HG03439 (cell line): ENCODE data around the gene ATXN1.
"Not testable (repeated sequence)": the region's sequence is repeated elsewhere in the genome, so short reads cannot be mapped to it uniquely, and the experiment has no call there.

Experiments
- ATAC-seq: cut with Tn5 transposase; IDR thresholded peaks from one replicate; pipeline ENCODE4 v1.9.1; 2021; ENCODE audit warnings: mild to moderate bottlenecking, moderate library complexity; ENCODE audit not compliant: unreplicated experiment

Gene ATXN1

GRCh38 chr6:16656451-16656850, 104.8 kb downstream of the ATXN1 start:
- ATAC-seq, result no peak

GRCh38 chr6:16654701-16655100, 106.6 kb downstream of the ATXN1 start:
- no peak for ATAC-seq

GRCh38 chr6:16653226-16653625, 108.0 kb downstream of the ATXN1 start:
- ATAC-seq, result no peak

DNA sequence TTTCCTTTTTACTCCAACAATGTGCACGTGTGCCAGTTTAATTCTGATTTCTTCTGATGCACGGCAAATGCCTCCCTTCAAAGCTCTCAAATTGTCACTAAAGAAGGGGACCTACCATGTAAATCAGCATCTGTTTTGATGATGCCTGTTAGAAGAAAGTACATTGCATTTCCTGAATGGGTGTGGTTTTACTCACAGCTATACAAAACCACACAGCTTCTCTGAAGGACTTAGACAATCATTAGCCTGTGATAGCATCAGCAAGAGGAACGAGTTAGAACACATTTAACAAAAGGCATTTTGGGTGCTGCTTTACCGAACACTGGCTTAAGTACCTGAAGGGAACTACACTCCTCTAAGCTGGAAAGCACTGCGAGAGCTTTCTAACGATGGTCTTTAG, 109.4 kb downstream of the ATXN1 start:
- peak; percentile 54 for ATAC-seq

DNA sequence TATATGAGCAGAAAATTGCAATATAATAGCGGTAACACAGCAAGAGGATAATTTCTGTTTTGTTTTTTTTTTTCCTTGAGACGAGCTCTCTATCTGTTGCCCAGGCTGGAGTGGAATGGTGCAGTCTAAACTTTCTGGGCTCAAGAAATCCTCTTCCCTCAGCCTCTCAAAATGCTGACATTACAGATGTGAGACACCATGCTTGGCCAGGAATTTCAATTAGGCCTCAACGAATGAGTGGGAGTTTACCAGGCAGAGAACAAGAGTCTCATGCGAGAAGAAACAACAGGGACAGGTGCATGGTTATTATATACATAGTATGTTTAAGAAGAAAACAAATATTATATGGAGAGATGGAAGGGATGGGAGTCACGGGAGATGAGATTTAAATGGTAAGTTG, 111.4 kb downstream of the ATXN1 start:
- ATAC-seq, result no peak

GRCh38 chr6:16649241-16649640, 112.0 kb downstream of the ATXN1 start:
- ATAC-seq, result no peak

DNA sequence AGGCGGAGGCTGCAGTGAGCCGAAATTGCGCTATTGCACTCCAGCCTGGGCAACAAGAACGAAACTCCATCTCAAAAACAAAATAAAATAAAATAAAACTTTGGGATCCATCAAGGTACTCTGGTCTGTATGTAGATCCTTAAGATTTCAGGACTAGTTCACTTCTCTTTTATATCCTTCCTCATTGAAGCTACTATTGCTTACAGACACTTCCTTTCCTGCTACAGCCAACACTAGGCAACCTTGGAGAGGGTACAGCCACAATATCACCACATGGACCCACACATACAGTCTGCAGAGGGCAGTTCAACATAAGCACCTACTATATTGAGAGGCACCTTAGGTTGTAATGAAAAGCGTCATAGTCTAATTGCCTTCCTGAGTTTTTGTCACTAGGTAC, 113.3 kb downstream of the ATXN1 start:
- no peak for ATAC-seq

DNA sequence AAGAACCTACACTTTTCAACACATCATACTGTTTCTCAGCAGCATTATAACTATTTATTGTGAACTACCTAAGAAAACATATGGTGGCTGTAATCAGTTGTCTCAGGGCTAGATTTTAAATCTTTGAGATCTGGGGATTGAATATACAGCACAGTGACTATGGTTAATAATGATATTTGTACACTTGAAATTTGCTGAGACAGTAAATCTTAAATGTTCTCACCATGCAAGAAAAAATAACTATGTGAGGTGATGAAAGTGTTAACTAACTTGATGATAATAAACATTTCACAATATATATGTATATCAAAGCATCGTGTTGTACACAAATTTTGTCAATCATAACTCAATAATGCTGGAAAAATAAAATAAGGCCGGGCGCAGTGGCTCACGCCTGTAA, 113.8 kb downstream of the ATXN1 start:
- no peak for ATAC-seq

GRCh38 chr6:16644540-16645250, 116.6 kb downstream of the ATXN1 start:
- no peak for ATAC-seq

- no peak for ATAC-seq
These were observed 121.4 kb downstream of the ATXN1 start for GRCh38 chr6:16639684-16640480.

DNA sequence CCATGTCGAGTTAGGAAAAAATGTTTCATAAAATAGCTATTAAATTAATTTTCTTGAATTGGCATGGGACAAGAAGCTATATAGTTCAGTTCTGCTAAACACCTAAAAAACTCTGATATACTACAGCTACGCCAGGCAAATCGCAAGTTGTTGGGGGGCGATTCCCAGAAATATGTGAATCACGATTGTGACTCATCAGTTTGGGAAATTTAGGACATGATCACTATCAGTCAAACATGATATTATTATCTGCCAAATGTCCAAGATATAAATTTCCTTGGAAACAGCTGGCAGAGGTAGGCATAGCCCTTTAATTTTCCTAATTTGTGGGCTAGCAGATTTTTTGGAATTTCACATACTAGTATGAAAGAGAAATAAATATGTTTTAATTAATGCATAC, 123.6 kb downstream of the ATXN1 start:
- ATAC-seq, result no peak

DNA sequence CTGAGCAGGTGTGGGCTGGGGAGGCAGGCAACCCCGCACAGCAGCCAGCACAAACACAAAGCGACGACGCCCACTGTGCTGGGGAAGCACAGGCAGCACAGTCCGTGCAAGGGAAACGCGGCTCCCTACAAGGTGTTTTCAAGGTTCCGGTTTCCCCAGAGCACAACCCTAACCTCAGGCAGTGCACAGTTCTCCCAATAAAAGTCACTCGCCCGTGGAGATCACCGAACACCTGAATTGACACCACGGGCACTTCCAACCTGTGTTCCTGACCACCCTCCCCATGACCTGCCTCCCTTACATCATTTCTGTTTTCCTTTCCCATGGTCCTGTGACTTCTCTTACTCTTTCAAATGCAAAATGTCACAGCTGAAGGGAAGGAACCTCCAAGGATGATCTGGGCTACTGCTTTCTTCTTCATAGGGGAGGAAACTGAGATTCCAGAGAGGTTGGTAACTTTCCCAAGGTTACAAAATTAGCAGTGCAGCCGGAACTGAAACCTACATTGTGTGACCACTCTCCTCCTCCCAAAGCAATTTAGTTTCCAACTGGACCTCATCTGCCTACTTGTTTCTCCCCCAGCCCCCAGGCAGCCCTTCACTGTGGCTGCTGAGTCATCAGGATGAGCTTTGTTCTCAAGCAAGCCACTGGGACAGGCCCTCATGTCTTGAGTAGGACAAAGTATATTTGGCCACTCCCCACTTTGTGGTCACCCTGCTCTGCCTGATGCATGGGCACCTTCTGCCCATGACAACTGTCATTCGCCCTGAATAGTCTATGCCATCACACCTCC, 125.3 kb downstream of the ATXN1 start:
- no peak for ATAC-seq

- ATAC-seq, result no peak
These were observed 125.9 kb downstream of the ATXN1 start for GRCh38 chr6:16635291-16635809.

DNA sequence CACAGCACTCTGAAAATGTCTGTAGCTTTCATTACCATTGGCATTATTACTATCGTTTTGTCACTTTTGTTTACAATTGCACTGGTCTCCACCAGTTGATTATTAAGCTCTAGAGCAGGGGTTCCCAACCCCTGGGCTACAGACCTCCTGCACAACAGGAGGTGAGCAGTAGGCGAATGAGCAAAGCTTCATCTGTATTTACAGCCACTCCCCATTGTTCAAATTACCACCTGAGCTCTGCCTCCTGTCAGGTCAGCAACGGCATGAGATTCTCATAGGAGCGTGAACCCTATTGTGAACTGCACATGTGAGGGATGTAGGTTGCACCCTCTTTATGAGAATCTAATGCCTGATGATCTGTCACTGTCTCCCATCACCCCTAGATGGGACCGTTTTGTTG, 126.4 kb downstream of the ATXN1 start:
- no peak for ATAC-seq

DNA sequence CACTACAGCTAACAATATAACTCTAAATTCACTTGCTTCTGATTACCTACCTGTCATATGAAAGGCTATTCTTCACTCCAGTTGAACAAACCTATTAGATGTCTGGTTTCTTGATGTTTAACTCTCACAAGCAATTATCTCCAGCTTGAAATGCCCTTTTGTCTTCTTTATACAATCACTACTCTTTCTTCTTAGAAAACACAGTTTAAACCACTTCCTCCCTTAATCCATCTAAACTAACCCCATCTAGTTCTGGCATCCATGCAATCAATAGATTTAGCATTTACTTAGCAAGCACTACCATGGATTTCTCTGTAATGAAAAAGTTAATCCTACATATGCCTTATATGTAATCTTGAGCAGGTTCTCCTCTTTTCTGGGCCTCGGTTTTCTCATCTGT, 127.3 kb downstream of the ATXN1 start:
- no peak for ATAC-seq

DNA sequence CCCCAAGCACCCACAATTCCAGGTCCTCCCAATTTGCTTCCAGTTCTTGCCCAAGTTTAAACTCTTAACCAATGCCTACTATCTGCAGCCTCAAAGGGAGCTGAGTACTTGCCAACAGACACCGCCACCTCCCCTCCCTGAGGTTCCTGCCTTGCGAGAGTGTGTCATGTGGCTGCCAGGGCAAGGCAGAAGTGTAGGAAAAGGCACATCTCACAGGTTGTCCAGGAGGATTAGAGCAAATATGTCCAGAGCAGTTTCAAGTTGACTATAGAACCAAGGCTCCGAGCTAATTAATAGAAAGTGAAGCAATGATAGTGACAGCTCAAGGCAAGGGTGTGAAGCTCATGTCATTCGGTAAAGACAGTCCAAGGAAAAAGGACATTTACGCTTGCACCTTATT, 127.8 kb downstream of the ATXN1 start:
- no peak for ATAC-seq

- ATAC-seq, result no peak
These were observed 129.2 kb downstream of the ATXN1 start for GRCh38 chr6:16632101-16632500.

DNA sequence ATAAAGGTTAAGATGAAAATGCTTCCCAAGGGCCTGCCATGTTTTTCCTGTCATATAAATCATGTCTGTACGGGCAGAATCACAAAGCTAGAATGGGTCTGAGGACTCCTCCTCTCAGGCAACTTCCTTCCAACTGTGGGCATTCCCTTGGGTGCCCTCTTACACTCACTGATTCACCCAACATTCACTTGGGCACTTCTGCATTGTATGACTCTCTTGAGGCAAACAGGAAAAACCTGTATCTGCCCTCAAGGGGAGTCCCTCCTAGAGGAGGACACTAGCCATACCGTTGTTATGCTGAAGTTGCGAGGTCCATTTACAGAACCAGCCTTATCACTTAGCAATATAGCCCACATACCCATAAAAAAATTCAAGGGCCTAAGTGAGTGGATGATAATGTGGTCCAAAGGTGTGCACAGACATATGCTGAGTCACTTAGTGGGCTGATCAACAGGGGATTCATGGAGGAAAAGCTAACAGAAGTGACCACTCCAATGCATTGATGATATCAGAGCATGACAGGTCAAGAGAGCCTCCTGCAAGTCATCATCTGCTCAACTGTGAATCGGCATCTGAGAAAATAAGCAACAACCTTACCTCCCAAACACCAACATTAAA, 131.1 kb downstream of the ATXN1 start:
- ATAC-seq, result no peak

DNA sequence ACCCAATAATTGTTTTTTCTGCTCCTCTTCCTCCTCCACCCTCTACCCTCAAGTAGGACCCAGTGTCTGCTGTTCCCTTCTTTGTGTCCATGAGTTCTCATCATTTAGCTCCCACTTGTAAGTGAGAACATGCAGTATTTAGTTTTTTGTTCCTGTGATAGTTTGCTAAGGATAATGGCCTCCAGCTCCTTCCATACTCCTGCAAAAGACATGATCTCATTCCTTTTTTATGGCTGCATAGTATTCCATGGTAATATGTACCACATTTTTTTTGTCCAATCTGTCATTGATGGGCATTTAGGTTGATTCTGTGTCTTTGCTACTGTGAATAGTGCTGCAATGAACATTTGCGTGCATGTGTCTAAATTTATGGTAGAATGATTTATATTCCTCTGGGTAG, 132.7 kb downstream of the ATXN1 start:
- not testable (repeated sequence) for ATAC-seq

GRCh38 chr6:16626650-16627049, 134.6 kb downstream of the ATXN1 start:
- ATAC-seq, result no peak
